IMR-90 (cell line): ENCODE results near the gene INMT.

Source experiments
- CEBPB ChIP-seq: IDR thresholded peaks from 2 replicates; pipeline ENCODE4 v1.6.1; 2012; ENCODE audit warnings: low read depth, low read length, improper control_type of control experiment
- CHD1 ChIP-seq: IDR thresholded peaks from 2 replicates; pipeline ENCODE4 v1.6.1; 2012; ENCODE audit warnings: low read depth, low read length, improper control_type of control experiment
- CTCF ChIP-seq: conservative IDR thresholded peaks from 2 replicates; pipeline ENCODE4 v1.5.1; 2012; ENCODE audit warnings: mild to moderate bottlenecking, low read depth, low read length, improper control_type of control experiment
- ELK1 ChIP-seq: fragments of 150-350 bp; IDR thresholded peaks from 2 replicates; pipeline ENCODE4 v1.6.1; 2016; ENCODE audit warnings: low read depth, mild to moderate bottlenecking, low read length, moderate library complexity, borderline replicate concordance
- MAFK ChIP-seq: IDR thresholded peaks from 2 replicates; pipeline ENCODE4 v1.6.1; 2012; ENCODE audit warnings: low read depth, low read length, improper control_type of control experiment
- MAZ ChIP-seq: IDR thresholded peaks from 2 replicates; pipeline ENCODE4 v1.6.1; 2012; ENCODE audit warnings: low read depth, mild to moderate bottlenecking, low read length, improper control_type of control experiment, moderate library complexity, borderline replicate concordance
- MXI1 ChIP-seq: IDR thresholded peaks from 2 replicates; pipeline ENCODE4 v1.6.1; 2012; ENCODE audit warnings: low read depth, mild to moderate bottlenecking, low read length, moderate library complexity, borderline replicate concordance
- POLR2A ChIP-seq: IDR thresholded peaks from 2 replicates; pipeline ENCODE4 v1.6.1; 2012; ENCODE audit warnings: mild to moderate bottlenecking, low read depth, low read length
- RFX5 ChIP-seq: IDR thresholded peaks from 2 replicates; pipeline ENCODE4 v1.8.0; 2012; ENCODE audit warnings: low read depth, mild to moderate bottlenecking, low read length, moderate library complexity

- TF ChIP-seq CTCF, result no peak
- no peak for TF ChIP-seq POLR2A
- TF ChIP-seq RFX5, result no peak
- no peak for TF ChIP-seq MXI1
- TF ChIP-seq CHD1, result no peak
- TF ChIP-seq MAZ, result no peak
- TF ChIP-seq CEBPB, result no peak
- TF ChIP-seq MAFK, result no peak
- TF ChIP-seq ELK1, result no peak
Observed at GRCh38 chr7:30713392-30713791, 38.5 kb upstream of the INMT start.
